HG03175 (cell line): Measurements from ENCODE around the gene CEP57L1.

Experiments used
- ATAC-seq: cut with Tn5 transposase; IDR thresholded peaks from one replicate; pipeline ENCODE4 v1.9.1; 2021; ENCODE audit warnings: mild to moderate bottlenecking, moderate library complexity; ENCODE audit not compliant: unreplicated experiment

CEP57L1 gene

GRCh38 chr6:109095036-109095834 lies at the start of gene CEP57L1:
Gene CEP57L1 (plus strand): TSS chr6:109095507. CDS start chr6:109145222, 49,715 bp downstream.
- peak; percentile 73 for ATAC-seq

- ATAC-seq = no peak
Measured at GRCh38 chr6:109048176-109048575, 47.1 kb upstream of the CEP57L1 start.

- no peak for ATAC-seq
Measured at GRCh38 chr6:109048670-109049415, 46.5 kb upstream of the CEP57L1 start.

GRCh38 chr6:109050012-109050411 lies 45.3 kb upstream of the CEP57L1 start:
- no peak for ATAC-seq

GRCh38 chr6:109050447-109051102 lies 44.7 kb upstream of the CEP57L1 start:
- ATAC-seq = no peak

- no peak for ATAC-seq
Measured at GRCh38 chr6:109051301-109052017, 43.8 kb upstream of the CEP57L1 start.

- no peak for ATAC-seq
Measured at GRCh38 chr6:109052018-109052651, 43.2 kb upstream of the CEP57L1 start.

- ATAC-seq = no peak
Measured at GRCh38 chr6:109052852-109053251, 42.5 kb upstream of the CEP57L1 start.

GRCh38 chr6:109053336-109053735 lies 42.0 kb upstream of the CEP57L1 start:
- ATAC-seq = no peak

- no peak for ATAC-seq
Measured at GRCh38 chr6:109055771-109056235, 39.5 kb upstream of the CEP57L1 start.

GRCh38 chr6:109056661-109057060 lies 38.6 kb upstream of the CEP57L1 start:
- no peak for ATAC-seq

- ATAC-seq = no peak
Measured at GRCh38 chr6:109058620-109059019, 36.7 kb upstream of the CEP57L1 start.

GRCh38 chr6:109059153-109059552 lies 36.2 kb upstream of the CEP57L1 start:
- ATAC-seq = no peak

- ATAC-seq = no peak
Measured at GRCh38 chr6:109059571-109060021, 35.7 kb upstream of the CEP57L1 start.

- ATAC-seq = no peak
Measured at GRCh38 chr6:109060571-109060970, 34.7 kb upstream of the CEP57L1 start.

- ATAC-seq = no peak
Measured at GRCh38 chr6:109062216-109062615, 33.1 kb upstream of the CEP57L1 start.

GRCh38 chr6:109062767-109063352 lies 32.4 kb upstream of the CEP57L1 start:
- ATAC-seq = no peak

- no peak for ATAC-seq
Measured at GRCh38 chr6:109069746-109070145, 25.6 kb upstream of the CEP57L1 start.

GRCh38 chr6:109071125-109071917 lies 24.0 kb upstream of the CEP57L1 start:
- no peak for ATAC-seq
